CD1c-positive myeloid dendritic cell (primary cell): ENCODE measurements around the gene EXOC3L1.

Experiments
- DNase-seq: peaks from one replicate; pipeline ENCODE4 v3.0.0-alpha.2; 2016; ENCODE audit errors: extremely low spot score

EXOC3L1 gene

DNA sequence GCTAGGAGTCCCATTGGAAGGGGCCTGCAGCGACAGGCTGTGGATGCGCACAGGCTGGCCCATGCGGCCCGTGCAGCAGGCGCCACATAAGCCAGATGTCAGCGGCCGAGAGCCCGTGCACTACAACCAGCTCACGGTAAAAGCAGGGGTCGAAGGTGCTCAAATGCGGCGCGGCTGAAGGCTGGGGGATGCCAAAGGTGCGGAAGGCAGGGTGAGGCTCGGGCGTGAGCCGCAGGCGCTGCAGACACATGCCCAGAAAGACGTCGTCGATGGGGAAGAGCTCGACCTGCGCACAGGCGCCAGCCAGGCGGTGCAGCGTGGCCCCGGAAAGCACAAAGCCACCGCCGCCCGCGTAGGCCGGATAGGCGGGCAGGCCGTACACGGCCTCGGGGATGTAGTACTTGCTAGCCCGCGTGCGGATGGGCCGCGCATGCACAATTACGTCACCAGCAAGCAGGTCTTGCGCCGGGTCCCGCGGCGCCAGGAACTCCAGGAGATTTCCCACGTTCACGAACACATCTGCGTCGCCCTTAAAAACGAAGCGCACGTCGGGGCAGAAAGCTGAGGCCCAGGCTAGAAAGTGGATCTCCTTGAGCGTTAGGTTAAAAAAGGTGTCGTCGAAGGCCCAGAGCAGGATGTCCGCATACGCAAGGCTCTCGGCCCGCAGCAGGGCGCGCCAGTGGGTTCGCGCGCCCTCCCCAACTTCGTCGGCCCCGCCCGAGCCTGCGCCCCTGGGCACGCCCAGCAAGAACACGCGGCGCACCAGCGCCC is 40.5 kb downstream of the EXOC3L1 start:
- no peak for DNase-seq

DNA sequence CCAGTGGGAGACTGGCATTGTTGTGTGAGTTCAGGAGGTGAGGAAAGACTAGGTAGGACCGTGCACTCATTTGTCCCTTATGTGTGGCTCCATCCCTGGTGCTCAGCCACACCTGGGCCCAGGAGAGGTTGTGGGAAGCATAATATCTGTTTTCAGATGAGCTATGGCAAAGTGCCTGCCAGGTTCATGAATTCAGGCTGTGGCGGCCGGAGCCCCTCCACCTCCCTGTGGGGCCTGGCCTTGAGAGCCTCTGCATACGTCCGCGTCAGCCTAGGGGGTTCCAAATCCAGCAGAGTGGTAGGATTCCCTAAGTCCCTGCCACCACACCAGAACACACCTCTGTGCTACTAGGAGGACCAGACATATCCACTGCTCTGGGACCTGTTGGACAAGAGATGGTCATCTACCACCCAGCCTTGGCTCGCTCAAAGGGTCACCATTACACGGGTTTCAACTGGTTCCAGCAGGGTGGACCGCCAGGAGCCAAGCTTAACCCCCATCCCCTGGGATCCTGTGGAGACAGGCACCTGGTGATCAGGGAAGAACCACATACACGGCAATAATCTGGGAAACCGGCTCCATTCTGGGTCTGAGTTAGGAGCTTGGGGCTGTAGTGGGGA is 41.2 kb downstream of the EXOC3L1 start:
- no peak for DNase-seq

GRCh38 chr16:67148221-67148620 is 41.7 kb downstream of the EXOC3L1 start:
- no peak for DNase-seq

GRCh38 chr16:67147437-67148140 is 42.3 kb downstream of the EXOC3L1 start:
- DNase-seq, result no peak

DNA sequence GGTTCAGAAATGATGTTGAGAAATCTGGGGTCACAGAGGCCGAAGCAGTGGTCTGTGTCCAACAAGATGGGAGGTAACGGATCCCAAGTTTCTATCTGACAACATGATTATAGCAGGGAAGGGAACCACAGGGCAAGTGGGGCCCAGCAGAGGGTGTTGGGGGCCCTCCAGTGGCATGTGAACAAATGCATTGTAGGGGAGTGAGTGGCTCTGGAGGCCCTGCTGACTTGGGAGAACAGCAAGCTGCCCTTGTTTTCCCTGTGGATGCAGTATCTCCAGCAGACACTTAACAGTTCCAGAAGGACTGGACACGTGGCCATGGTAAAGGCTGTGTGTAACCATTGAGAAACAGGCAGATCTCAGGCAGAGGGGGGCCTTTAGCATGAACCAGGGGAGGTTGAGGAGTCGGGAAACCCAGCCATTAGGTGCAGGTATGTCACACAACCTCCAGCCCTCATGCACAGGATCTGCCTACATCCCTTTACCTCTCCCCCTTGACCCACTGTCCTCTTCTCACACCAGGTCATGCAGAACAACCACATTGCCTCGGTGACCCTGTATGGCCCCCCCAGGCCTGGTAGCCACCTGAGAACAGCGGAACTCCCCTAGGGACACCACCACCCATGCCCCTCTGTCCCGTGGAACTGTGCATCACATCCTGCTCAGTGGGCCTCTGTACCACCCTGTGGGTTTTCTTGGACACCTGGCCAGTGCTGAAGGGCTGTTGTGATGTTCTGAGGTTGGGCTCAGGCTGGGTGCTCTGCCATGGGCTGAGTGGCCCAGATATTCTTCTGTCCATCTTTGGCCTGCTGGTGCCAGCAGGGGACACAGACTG is 43.2 kb downstream of the EXOC3L1 start:
- no peak for DNase-seq

DNA sequence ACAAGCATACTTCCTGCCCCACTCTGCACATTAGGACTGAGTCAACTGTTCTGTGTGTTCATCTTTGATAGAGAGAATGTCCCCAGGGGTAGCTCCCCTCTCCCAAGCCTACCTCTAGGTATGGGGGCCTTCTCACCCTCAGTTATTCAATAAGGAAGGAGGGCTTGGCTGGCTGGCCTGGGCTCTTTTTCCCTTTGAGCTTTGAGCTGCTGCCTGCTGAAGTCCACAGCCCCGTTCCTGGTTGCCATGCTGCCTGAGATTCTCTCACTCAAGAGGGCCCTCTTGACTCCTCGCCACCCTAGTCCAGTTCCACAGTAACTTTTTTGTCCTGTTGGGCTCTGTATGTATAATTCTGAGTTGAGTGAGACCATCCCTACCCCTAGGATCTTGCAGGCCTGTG is 44.2 kb downstream of the EXOC3L1 start:
- DNase-seq, result no peak

DNA sequence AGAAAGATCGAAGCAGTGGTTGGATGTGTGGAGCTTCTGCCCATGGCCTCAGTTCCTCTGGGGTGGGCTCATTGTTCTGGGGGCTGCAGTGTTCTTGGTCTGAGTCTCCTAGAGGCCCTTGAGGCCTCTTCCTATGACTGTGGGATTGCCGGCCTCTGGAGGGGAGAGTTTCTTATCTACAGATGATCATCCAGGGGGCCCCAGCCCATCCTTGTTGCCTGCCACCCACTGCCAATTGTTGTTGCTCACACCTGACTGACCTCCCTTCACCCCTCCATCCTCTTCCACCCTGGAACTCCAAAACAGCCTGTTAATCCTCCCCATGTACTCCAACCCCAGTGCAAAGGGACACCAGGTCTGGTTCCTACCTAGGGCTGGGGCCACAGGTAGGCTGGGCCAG is 45.0 kb downstream of the EXOC3L1 start:
- no peak for DNase-seq

GRCh38 chr16:67142342-67142741 is 47.6 kb downstream of the EXOC3L1 start:
- no peak for DNase-seq

- DNase-seq, result no peak
Observed at GRCh38 chr16:67141391-67141790, 48.5 kb downstream of the EXOC3L1 start.

DNA sequence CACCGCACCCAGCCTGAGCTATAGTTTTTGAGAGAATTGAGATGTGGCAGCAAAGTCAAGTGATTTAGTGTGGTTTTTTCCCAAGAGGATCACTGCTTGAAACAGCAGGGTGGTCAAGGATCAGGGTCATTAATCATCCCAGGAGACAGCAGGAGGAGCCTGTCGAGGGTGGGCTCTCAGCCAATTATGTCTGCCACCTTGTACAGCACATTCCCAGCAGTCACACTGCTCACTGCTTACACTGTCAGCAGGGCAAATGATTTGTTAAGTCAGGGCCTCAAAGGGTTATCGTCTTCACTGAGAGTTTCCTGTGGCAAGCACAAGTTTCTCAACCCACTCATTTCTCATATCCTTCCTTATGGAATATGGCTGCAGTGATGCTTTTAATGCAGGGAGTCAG is 52.3 kb downstream of the EXOC3L1 start:
- no peak for DNase-seq
